ENCODE measurements around the gene CHST15.

GRCh38 chr10:124012066-124012465 is 81.3 kb downstream of the CHST15 start:
- TF ChIP-seq CTCF (IDR thresholded peaks at IDR 0.05; ENCODE audit: low read depth, low read length, missing input control) (no peak), YY1 (IDR thresholded peaks at IDR 0.05) (no peak), ZBTB33 (IDR thresholded peaks at IDR 0.05) (no peak), RAD21 (IDR thresholded peaks at IDR 0.05) (no peak), EGR1 (IDR thresholded peaks at IDR 0.05; ENCODE audit: low read depth in 2 of 2) (no peak), REST (IDR thresholded peaks at IDR 0.05) (no peak), GABPA (IDR thresholded peaks at IDR 0.05 in 1 of 2, conservative IDR thresholded peaks at IDR 0.05 in 1 of 2) (no peak), TAF1 (conservative IDR thresholded peaks at IDR 0.05) (no peak), JUND (IDR thresholded peaks at IDR 0.05) (no peak), SP1 (IDR thresholded peaks at IDR 0.05) (no peak), FOXA1 (IDR thresholded peaks at IDR 0.05) (no peak), NR2F2 (IDR thresholded peaks at IDR 0.05) (no peak)
- TF ChIP-seq, protein P1, sequence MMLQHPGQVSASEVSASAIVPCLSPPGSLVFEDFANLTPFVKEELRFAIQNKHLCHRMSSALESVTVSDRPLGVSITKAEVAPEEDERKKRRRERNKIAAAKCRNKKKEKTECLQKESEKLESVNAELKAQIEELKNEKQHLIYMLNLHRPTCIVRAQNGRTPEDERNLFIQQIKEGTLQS (IDR thresholded peaks at IDR 0.05): no peak
- TF ChIP-seq, protein P2, sequence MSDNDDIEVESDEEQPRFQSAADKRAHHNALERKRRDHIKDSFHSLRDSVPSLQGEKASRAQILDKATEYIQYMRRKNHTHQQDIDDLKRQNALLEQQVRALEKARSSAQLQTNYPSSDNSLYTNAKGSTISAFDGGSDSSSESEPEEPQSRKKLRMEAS (IDR thresholded peaks at IDR 0.05): no peak
